HG03439 (cell line): ENCODE results near the gene ITFG1.

Experiments used
- ATAC-seq: cut with Tn5 transposase; IDR thresholded peaks from one replicate; pipeline ENCODE4 v1.9.1; 2021; ENCODE audit warnings: mild to moderate bottlenecking, moderate library complexity; ENCODE audit not compliant: unreplicated experiment

ITFG1 gene

GRCh38 chr16:47129755-47130435, 331.0 kb downstream of the ITFG1 start:
- ATAC-seq, result no peak

- ATAC-seq, result no peak
These were observed 333.3 kb downstream of the ITFG1 start for GRCh38 chr16:47127541-47127940.

GRCh38 chr16:47125757-47126156, 335.1 kb downstream of the ITFG1 start:
- no peak for ATAC-seq

- ATAC-seq, result no peak
These were observed 347.7 kb downstream of the ITFG1 start for GRCh38 chr16:47113130-47113529.

- ATAC-seq, result no peak
These were observed 349.9 kb downstream of the ITFG1 start for GRCh38 chr16:47110939-47111338.

GRCh38 chr16:47109361-47109760, 351.5 kb downstream of the ITFG1 start:
- ATAC-seq, result no peak
